ENCODE results near the gene MTUS2. TPM values are rescaled to one million over a fixed set of nuclear protein-coding genes. Genes with fewer than 3 reads are reported as not detected.

MTUS2 gene
- total and polyA plus RNA-seq, 2 donors (not counting 3 experiments of a cell fraction or from before 2014, with no cell fraction given): not detected

DNA sequence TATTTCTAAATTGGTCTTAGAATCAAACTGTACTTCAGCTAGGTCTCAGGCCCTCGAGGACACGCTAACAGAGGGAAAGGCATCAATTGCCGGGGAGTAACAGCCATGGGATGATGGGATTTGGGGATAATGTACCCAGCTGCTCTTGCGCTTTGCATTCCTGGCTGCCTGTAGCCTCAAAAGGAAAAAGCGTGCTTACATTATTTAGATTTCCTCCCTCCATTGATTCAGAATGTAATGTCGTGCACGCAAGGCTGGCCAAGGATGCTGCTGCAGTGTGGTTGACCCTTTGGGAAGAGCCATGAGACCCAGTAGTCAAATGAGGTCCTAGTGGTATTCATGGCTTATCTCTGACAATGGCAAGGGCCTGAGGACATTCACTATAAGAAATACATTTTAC lies 680.2 kb downstream of the MTUS2 start:
- H3K9ac ChIP-seq (replicated peaks; ENCODE audit: extremely low read depth, insufficient read depth, low read length): no peak overlapping the region
- H3K79me2 ChIP-seq (ENCODE audit: control insufficient read depth, insufficient read depth, low read length): no peaks in the 10 kb centered on the region
- TF ChIP-seq, protein P1, sequence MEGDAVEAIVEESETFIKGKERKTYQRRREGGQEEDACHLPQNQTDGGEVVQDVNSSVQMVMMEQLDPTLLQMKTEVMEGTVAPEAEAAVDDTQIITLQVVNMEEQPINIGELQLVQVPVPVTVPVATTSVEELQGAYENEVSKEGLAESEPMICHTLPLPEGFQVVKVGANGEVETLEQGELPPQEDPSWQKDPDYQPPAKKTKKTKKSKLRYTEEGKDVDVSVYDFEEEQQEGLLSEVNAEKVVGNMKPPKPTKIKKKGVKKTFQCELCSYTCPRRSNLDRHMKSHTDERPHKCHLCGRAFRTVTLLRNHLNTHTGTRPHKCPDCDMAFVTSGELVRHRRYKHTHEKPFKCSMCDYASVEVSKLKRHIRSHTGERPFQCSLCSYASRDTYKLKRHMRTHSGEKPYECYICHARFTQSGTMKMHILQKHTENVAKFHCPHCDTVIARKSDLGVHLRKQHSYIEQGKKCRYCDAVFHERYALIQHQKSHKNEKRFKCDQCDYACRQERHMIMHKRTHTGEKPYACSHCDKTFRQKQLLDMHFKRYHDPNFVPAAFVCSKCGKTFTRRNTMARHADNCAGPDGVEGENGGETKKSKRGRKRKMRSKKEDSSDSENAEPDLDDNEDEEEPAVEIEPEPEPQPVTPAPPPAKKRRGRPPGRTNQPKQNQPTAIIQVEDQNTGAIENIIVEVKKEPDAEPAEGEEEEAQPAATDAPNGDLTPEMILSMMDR (IDR thresholded peaks at IDR 0.05; ENCODE audit: extremely low read depth in 1 of 2, insufficient read depth in 1 of 2, low read depth in 1 of 2, low read length in 2 of 2): no peak
- TF ChIP-seq JUN (IDR thresholded peaks at IDR 0.05; ENCODE audit: borderline replicate concordance, insufficient read depth, insufficient read length, low read depth) (no peak), POLR2A (IDR thresholded peaks at IDR 0.05; ENCODE audit: low read depth, low read length) (no peak), MYC (IDR thresholded peaks at IDR 0.05; ENCODE audit: low read depth, low read length) (no peak), EZH2 (IDR thresholded peaks at IDR 0.05; ENCODE audit: borderline replicate concordance, low read depth, low read length, severe bottlenecking) (no peak), POLR2AphosphoS5 (IDR thresholded peaks at IDR 0.05; ENCODE audit: insufficient read depth, low read depth, low read length) (no peak), FOS (IDR thresholded peaks at IDR 0.05; ENCODE audit: borderline replicate concordance, insufficient read depth, low read length) (no peak), GATA2 (IDR thresholded peaks at IDR 0.05; ENCODE audit: insufficient read depth, insufficient read length, low read depth, low read length) (no peak)
- TF ChIP-seq, protein P2, sequence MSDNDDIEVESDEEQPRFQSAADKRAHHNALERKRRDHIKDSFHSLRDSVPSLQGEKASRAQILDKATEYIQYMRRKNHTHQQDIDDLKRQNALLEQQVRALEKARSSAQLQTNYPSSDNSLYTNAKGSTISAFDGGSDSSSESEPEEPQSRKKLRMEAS (IDR thresholded peaks at IDR 0.05; ENCODE audit: insufficient read depth, insufficient read length): no peak
- dilution Hi-C loops (cut with MboI; ENCODE audit: extremely low pct_ligation_motif_present, low sequenced_read_pairs) (no loop called here), intact Hi-C loops (cut with micrococcal nuclease) (no loop called here)
- no peak overlapping the region for H3K27ac ChIP-seq (ENCODE audit: insufficient read depth, low read depth, low read length)
- DNase-seq (ENCODE audit: low read depth, low spot score) (no peak), FAIRE-seq (no peak)
- no TSS peak for BruUV-seq (replicated peaks)
- H4K20me1 ChIP-seq (replicated peaks; ENCODE audit: control insufficient read depth, extremely low read depth, insufficient read depth, low read length): no peaks in the 10 kb centered on the region
- CTCF ChIA-PET: interaction anchor here (10.8 kb wide), 1 partner anchor 206 kb away, joined by 301 read pairs; no protein-coding TSS in a partner anchor
- POLR2A ChIA-PET: interaction anchor here (0.6 kb wide), 1 partner anchor 295 kb away, joined by 6 read pairs; no protein-coding TSS in a partner anchor
- peaks cover 10 to 15% of the 10 kb centered on the region in 2 experiments for H3K27me3 ChIP-seq (ENCODE audit: control insufficient read depth in 2 of 2, insufficient read depth in 2 of 2, low read length in 2 of 2)
- no peaks in the 10 kb centered on the region for H3K9me1 ChIP-seq (replicated peaks; ENCODE audit: control insufficient read depth, extremely low read depth, insufficient read depth, low read length)
- H3K9me3 ChIP-seq (replicated peaks; ENCODE audit: control insufficient read depth, insufficient read depth, low read length): no peaks in the 10 kb centered on the region
- H3K4me3 ChIP-seq (replicated peaks in 1 of 3; ENCODE audit: insufficient read depth in 1 of 3, low read depth in 1 of 3, low read length in 3 of 3): no peak overlapping the region
- no peaks in the 10 kb centered on the region for H3K36me3 ChIP-seq (ENCODE audit: control insufficient read depth in 2 of 2, extremely low read depth in 1 of 2, insufficient read depth in 2 of 2, low read length in 2 of 2)
- no peaks in the 10 kb centered on the region for H3K4me1 ChIP-seq (ENCODE audit: control insufficient read depth, extremely low read depth, insufficient read depth, low read length)
- no peak overlapping the region for H3K4me2 ChIP-seq (ENCODE audit: insufficient read depth, low read length)
- H2AFZ ChIP-seq (ENCODE audit: low read depth, low read length): no peak overlapping the region
